GM12874 (cell line): ENCODE data around the gene GPR75.

Experiments
- TF ChIP-seq, protein P1 (sequence below): IDR thresholded peaks from 2 replicates; pipeline ENCODE4 v1.5.1; 2011; ENCODE audit warnings: low read depth, mild to moderate bottlenecking, control low read depth, low read length, moderate library complexity; ENCODE audit not compliant: insufficient read depth

Gene GPR75

DNA sequence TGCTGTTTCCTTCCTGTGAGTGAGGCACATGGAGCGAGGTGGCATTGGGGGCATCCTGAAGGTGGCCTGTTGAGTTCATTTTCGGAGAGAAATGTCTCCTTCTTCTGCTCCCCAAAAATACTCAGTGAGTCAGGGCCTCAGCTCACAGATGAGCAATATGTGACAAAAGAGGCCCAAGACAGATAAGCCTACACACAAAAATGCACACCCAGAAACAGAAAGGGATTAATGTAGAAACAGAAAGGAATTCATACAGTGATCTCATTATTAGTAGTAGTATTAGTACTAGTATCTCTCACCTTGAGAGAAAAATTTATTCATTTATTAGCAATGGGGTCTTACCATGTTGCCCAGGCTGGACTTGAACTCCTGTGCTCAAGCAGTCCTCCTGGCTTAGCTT lies 5.1 kb downstream of the GPR75 start:
- TF ChIP-seq, protein P1, sequence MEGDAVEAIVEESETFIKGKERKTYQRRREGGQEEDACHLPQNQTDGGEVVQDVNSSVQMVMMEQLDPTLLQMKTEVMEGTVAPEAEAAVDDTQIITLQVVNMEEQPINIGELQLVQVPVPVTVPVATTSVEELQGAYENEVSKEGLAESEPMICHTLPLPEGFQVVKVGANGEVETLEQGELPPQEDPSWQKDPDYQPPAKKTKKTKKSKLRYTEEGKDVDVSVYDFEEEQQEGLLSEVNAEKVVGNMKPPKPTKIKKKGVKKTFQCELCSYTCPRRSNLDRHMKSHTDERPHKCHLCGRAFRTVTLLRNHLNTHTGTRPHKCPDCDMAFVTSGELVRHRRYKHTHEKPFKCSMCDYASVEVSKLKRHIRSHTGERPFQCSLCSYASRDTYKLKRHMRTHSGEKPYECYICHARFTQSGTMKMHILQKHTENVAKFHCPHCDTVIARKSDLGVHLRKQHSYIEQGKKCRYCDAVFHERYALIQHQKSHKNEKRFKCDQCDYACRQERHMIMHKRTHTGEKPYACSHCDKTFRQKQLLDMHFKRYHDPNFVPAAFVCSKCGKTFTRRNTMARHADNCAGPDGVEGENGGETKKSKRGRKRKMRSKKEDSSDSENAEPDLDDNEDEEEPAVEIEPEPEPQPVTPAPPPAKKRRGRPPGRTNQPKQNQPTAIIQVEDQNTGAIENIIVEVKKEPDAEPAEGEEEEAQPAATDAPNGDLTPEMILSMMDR, result no peak

DNA sequence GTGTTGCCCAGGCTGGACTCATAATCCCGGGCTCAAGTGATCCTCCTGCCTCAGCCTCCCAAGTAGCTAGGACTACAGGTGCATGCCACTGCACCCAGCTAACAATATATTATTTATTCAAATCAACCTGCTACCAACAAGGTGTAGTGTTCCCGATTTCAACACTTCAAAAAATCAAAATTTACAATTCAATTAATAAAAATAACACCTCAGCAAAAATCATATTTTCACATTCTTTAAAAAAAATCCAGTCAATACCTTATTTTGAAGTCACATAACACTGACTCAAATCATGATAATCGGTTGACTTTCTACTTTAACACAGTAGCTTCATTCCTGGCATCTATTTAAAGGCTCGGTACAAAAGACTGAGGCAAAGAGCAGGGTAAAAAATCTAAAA lies 7.2 kb downstream of the GPR75 start:
- TF ChIP-seq, protein P1, result no peak

DNA sequence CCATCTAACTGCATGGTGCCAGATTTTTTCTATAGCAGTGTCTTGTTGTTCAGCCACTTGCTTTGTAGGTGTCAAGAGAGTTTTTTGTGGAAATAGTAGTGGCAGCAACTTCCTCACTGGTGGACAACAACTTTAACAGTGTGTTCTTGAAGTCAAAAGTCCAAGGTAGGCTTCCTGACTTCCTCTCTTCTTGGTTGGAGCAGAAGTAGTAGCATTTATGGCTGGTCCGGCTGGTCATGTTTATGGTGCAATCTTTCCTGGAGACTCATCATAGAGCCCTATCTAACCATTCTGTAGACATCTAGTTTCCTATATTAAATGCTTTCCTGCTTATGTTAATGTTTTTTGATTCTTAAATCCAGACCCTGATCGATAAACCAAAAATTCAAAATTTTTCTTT lies 11.7 kb downstream of the GPR75 start:
- TF ChIP-seq, protein P1, result no peak

DNA sequence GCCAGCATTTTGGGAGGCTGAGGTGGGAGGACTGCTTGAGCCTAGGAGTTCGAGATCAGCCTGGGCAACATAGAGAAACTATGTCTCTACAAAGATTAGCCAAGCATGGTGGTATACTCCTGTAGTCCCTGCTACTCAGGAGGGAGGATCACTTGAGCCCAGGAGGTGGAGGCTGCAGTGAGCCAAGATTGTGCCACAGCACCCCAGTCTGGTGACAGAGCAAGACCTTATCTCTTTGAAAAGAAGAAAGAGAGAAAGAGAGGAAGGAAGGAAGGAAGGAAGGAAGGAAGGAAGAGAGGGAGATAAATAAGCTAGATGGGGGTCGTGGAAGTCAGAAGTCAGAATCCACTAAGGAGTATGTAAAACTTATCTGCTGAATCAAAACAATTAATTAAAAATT lies 16.2 kb downstream of the GPR75 start:
- TF ChIP-seq, protein P1, result no peak

DNA sequence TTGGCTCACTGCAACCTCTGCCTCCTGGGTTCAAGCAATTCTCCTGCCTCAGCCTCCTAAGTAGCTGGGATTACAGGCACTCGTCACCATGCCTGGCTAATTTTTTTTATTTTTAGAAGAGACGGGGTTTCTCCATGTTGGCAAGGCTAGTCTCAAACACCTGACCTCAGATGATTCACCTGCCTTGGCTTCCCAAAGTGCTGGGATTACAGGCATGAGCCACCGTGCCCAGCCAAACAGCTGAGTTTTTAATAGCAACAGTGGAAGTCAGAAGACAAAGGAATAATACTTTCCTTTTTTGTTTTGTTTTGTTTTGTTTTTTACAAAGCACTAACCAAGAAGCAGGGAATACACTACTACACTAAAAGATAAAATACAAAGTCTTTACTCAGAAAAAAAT lies 16.9 kb downstream of the GPR75 start:
- TF ChIP-seq, protein P1, result no peak

DNA sequence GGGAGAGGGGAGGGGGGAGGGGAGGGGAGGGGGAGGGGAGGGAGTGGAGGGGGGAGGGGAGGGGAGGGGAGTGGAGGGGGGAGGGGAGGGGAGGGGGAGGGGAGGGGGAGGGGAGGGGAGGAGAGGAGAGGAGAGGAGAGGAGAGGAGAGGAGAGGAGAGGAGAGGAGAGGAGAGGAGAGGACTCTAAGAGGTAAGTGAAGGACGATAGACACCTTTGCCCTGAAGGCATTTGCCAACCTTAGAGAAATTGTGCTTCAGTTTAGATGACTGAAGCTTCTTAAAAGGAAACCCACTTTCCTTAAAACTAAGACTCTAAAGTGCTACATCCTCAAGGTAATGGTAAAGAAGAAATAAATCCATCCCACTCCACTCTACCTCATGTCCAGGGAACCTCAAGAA lies 19.2 kb downstream of the GPR75 start:
- TF ChIP-seq, protein P1, result no peak

DNA sequence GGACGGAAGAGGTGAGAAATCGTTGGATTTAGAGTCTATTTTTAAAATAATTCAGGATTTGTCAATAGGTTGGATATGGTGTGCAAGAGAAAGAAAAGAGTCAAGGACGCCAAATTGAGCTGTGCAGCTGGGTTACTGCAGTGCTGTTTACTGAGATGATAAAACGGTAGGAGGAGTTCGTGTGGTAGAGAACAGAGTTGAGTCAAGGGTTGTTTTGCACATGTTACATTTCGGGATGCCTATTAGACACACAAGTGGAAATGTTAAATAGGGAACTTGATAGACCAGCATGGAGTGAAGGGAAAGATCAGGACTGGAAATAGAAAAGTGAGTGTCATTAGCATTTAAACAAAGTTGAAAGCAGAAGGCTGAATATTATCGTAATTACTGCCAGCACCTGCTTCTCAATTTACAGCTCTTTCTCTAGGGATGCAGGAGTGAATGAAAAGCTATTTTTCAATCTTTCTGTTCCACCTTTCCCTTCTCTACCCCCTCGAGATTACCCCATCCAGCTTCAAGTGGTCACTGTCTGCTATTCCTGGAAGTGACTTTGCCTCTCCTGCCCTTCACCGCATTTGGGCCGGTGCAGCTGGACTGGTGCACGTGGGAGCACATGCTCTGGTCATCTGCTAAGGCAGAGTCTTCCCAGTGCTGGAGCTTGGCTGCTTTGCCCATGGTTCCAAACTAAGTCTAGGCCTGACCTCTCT lies 30.3 kb downstream of the GPR75 start:
- TF ChIP-seq, protein P1, result no peak
